ENCODE data around the gene SPECC1. TPM values are rescaled to one million over a fixed set of nuclear protein-coding genes. Genes with fewer than 3 reads are reported as not detected.

Gene SPECC1
- total and polyA plus RNA-seq, 9 of the 15 experiments (the other 6 are each of a cell fraction or from before 2014, with no cell fraction given) = 2.4 to 19.6 (median 14.7) TPM

GRCh38 chr17:20059728-20060188 lies 50.6 kb downstream of the SPECC1 start (continued):
- no peak for TF ChIP-seq MBD1 (CRISPR knock-in tag; IDR thresholded peaks at IDR 0.05)
- no peak for TF ChIP-seq SP2 (IDR thresholded peaks at IDR 0.05; ENCODE audit: extremely low read depth, low read depth, low read length, poor library complexity, severe bottlenecking)
- TF ChIP-seq HBP1 (CRISPR knock-in tag; IDR thresholded peaks at IDR 0.05) = 0 out of 2 replicates have a peak, but pooled peaks have one; percentile 15
- TF ChIP-seq ZBTB17 (CRISPR knock-in tag; IDR thresholded peaks at IDR 0.05) = no peak
- TF ChIP-seq MIER1 (IDR thresholded peaks at IDR 0.05; ENCODE audit: low read depth) = no peak
- peak; percentile 42; the same call in 1 of the 2 replicates for TF ChIP-seq ARID1B (IDR thresholded peaks at IDR 0.05)
- no peak for TF ChIP-seq ZNF165 (CRISPR knock-in tag; IDR thresholded peaks at IDR 0.05; ENCODE audit: borderline replicate concordance)
- no peak for TF ChIP-seq JUN (IDR thresholded peaks at IDR 0.05; ENCODE audit: borderline replicate concordance, low read depth, low read length)
- no peak for TF ChIP-seq JUN (CRISPR knock-in tag; IDR thresholded peaks at IDR 0.05; ENCODE audit: borderline replicate concordance)
- TF ChIP-seq ZFP36 (IDR thresholded peaks at IDR 0.05; ENCODE audit: low read depth, low read length, partially characterized antibody) = no peak
- TF ChIP-seq PHF21A (IDR thresholded peaks at IDR 0.05; ENCODE audit: borderline replicate concordance, low read depth) = no peak
- no peak for TF ChIP-seq NFXL1 (CRISPR knock-in tag; IDR thresholded peaks at IDR 0.05)
- peak; percentile 87 for TF ChIP-seq MAFF (IDR thresholded peaks at IDR 0.05; ENCODE audit: low read length)
- TF ChIP-seq ZSCAN32 (CRISPR knock-in tag; IDR thresholded peaks at IDR 0.05) = no peak
- TF ChIP-seq ZNF740 (CRISPR knock-in tag; IDR thresholded peaks at IDR 0.05) = no peak
- TF ChIP-seq ZNF740 (tag; IDR thresholded peaks at IDR 0.05) = no peak
- no peak for TF ChIP-seq ZNF175 (CRISPR knock-in tag; IDR thresholded peaks at IDR 0.05; ENCODE audit: low read depth)
- TF ChIP-seq ADNP (tag; IDR thresholded peaks at IDR 0.05) = no peak
- no peak for TF ChIP-seq ATF2 (CRISPR knock-in tag; IDR thresholded peaks at IDR 0.05)
- no peak for TF ChIP-seq ZNF79 (CRISPR knock-in tag; IDR thresholded peaks at IDR 0.05; ENCODE audit: low read depth)
- no peak for TF ChIP-seq SUPT5H (IDR thresholded peaks at IDR 0.05)
- peak in 1 of 2 experiments; percentile 62; a peak in 3 of 4 replicates for TF ChIP-seq MNT (conservative IDR thresholded peaks at IDR 0.05)
- TF ChIP-seq THRAP3 (IDR thresholded peaks at IDR 0.05; ENCODE audit: borderline replicate concordance) = no peak
- TF ChIP-seq YBX1 (IDR thresholded peaks at IDR 0.05) = no peak
